ENCODE results near the gene BTG1.
"Not testable (repeated sequence)": the region's sequence is repeated elsewhere in the genome, so short reads cannot be mapped to it uniquely, and the experiment has no call there.

The BTG1 gene

GRCh38 chr12:92147491-92147890 lies 1.8 kb upstream of the BTG1 start:
- no peak for DNase-seq

- no peak for DNase-seq
Measured at GRCh38 chr12:92146497-92147224, 1.0 kb upstream of the BTG1 start.

- no peak for DNase-seq
Measured at GRCh38 chr12:92145481-92145730, 240 bp downstream of the BTG1 start.

- no peak for DNase-seq
Measured at GRCh38 chr12:92144631-92145480, 790 bp downstream of the BTG1 start.

GRCh38 chr12:92143686-92144630 lies 1.7 kb downstream of the BTG1 start:
- DNase-seq: peak; percentile 58

GRCh38 chr12:92143258-92143657 lies 2.4 kb downstream of the BTG1 start:
- DNase-seq: no peak

- no peak for DNase-seq
Measured at GRCh38 chr12:92142251-92142926, 3.3 kb downstream of the BTG1 start.

GRCh38 chr12:92141591-92142121 lies 4.0 kb downstream of the BTG1 start:
- DNase-seq: no peak

- no peak for DNase-seq
Measured at GRCh38 chr12:92140896-92141536, 4.6 kb downstream of the BTG1 start.

- DNase-seq: no peak
Measured at GRCh38 chr12:92140156-92140555, 5.5 kb downstream of the BTG1 start.

GRCh38 chr12:92139634-92140150 lies 6.0 kb downstream of the BTG1 start:
- no peak for DNase-seq

GRCh38 chr12:92138626-92139025 lies 7.0 kb downstream of the BTG1 start:
- no peak for DNase-seq

- DNase-seq: no peak
Measured at GRCh38 chr12:92138144-92138543, 7.5 kb downstream of the BTG1 start.

- DNase-seq: no peak
Measured at GRCh38 chr12:92136965-92137721, 8.5 kb downstream of the BTG1 start.

GRCh38 chr12:92136026-92136730 lies 9.5 kb downstream of the BTG1 start:
- DNase-seq: no peak

GRCh38 chr12:92135541-92135940 lies 10.1 kb downstream of the BTG1 start:
- DNase-seq: not testable (repeated sequence)

- no peak for DNase-seq
Measured at GRCh38 chr12:92134638-92135274, 10.9 kb downstream of the BTG1 start.

- DNase-seq: no peak
Measured at GRCh38 chr12:92133795-92134637, 11.6 kb downstream of the BTG1 start.

GRCh38 chr12:92133171-92133570 lies 12.5 kb downstream of the BTG1 start:
- DNase-seq: no peak
